Osteoblast (primary cell): ENCODE measurements around the gene FOXL3. TPM values are rescaled to one million over a fixed set of nuclear protein-coding genes. Genes with fewer than 3 reads are reported as not detected.
A peak's percentile ranks its signal among the peaks of the same experiment; 100 is the strongest.

Experiments
- DNase-seq: peaks from one replicate; pipeline ENCODE4 v3.0.0; 2011; ENCODE audit warnings: low spot score, mixed read lengths; ENCODE audit not compliant: insufficient read length; ENCODE audit errors: missing footprints
- H2AFZ ChIP-seq: 2 replicates; pipeline ENCODE4 v1.6.0; 2011; ENCODE audit warnings: mild to moderate bottlenecking, low read length
- H3K27ac ChIP-seq: 2 replicates; pipeline ENCODE4 v1.5.1; 2011; ENCODE audit warnings: mild to moderate bottlenecking, low read depth, low read length, moderate library complexity
- H3K27me3 ChIP-seq: 2 replicates; pipeline ENCODE4 v1.6.0; 2012; ENCODE audit warnings: mild to moderate bottlenecking, control low read depth, inconsistent platforms, low read length, moderate library complexity; ENCODE audit not compliant: insufficient read depth
- H3K36me3 ChIP-seq: 2 replicates; pipeline ENCODE4 v1.5.1; 2011; ENCODE audit warnings: mild to moderate bottlenecking, low read length, control low read depth, moderate library complexity; ENCODE audit not compliant: insufficient read depth
- H3K4me1 ChIP-seq: 2 replicates; pipeline ENCODE4 v1.5.1; 2011; ENCODE audit warnings: mild to moderate bottlenecking, low read length, control low read depth, moderate library complexity; ENCODE audit not compliant: insufficient read depth
- H3K4me2 ChIP-seq: 2 replicates; pipeline ENCODE4 v1.6.0; 2011; ENCODE audit warnings: mild to moderate bottlenecking, low read length; ENCODE audit not compliant: insufficient read depth
- H3K4me3 ChIP-seq: fragments of 200-600 bp; sonication (generic); 3 replicates; pipeline ENCODE4 v1.5.1; 2012; ENCODE audit warnings: mild to moderate bottlenecking, low read length, inconsistent platforms; ENCODE audit not compliant: insufficient read depth
- H3K79me2 ChIP-seq: 2 replicates; pipeline ENCODE4 v1.6.0; 2012; ENCODE audit warnings: mild to moderate bottlenecking, low read length, control low read depth, inconsistent platforms; ENCODE audit not compliant: insufficient read depth
- H3K9me3 ChIP-seq: 2 replicates; pipeline ENCODE4 v1.5.1; 2011; ENCODE audit warnings: low read depth, low read length, control low read depth
- H4K20me1 ChIP-seq: 2 replicates; pipeline ENCODE4 v1.6.0; 2012; ENCODE audit warnings: mild to moderate bottlenecking, low read length, control low read depth; ENCODE audit not compliant: insufficient read depth
- CTCF ChIP-seq: IDR thresholded peaks from 2 replicates; pipeline ENCODE4 v1.5.1; 2011; ENCODE audit warnings: mild to moderate bottlenecking, low read depth, low read length, moderate library complexity; ENCODE audit errors: extremely low read depth
- total RNA-seq: library from RNA; depleted of rRNA; stranded (reverse); fragments of >200 nt; gene quantifications from 2 replicates; pipeline ENCODE4 v1.2.3, GENCODE V29; 2012

Gene FOXL3
- total RNA-seq, 1 donor = not detected

- Histone ChIP-seq H3K4me2 (no peak overlapping the region), H3K79me2 (no peaks in the 10 kb centered on the region), H2AFZ (no peak overlapping the region), H3K4me1 (no peaks in the 10 kb centered on the region), H3K9me3 (peaks cover 5% of the 10 kb centered on the region), H3K36me3 (peaks cover 12% of the 10 kb centered on the region), H4K20me1 (peaks cover 10% of the 10 kb centered on the region), H3K27ac (no peak overlapping the region), H3K4me3 (no peak overlapping the region), H3K27me3 (no peaks in the 10 kb centered on the region)
- DNase-seq = peak; percentile 90
- TF ChIP-seq CTCF = no peak
These were observed 25.3 kb upstream of the FOXL3 start for GRCh38 chr7:264541-265191.

GRCh38 chr7:265192-265997 is 24.6 kb upstream of the FOXL3 start:
- Histone ChIP-seq H3K4me3 (no peak overlapping the region), H3K27me3 (no peaks in the 10 kb centered on the region), H2AFZ (no peak overlapping the region), H3K27ac (no peak overlapping the region), H3K4me1 (no peaks in the 10 kb centered on the region), H4K20me1 (peaks cover 10% of the 10 kb centered on the region), H3K36me3 (peaks cover 5% of the 10 kb centered on the region), H3K9me3 (peaks cover 5% of the 10 kb centered on the region), H3K4me2 (no peak overlapping the region), H3K79me2 (no peaks in the 10 kb centered on the region)
- peak; percentile 80 for DNase-seq
- TF ChIP-seq CTCF = no peak

DNA sequence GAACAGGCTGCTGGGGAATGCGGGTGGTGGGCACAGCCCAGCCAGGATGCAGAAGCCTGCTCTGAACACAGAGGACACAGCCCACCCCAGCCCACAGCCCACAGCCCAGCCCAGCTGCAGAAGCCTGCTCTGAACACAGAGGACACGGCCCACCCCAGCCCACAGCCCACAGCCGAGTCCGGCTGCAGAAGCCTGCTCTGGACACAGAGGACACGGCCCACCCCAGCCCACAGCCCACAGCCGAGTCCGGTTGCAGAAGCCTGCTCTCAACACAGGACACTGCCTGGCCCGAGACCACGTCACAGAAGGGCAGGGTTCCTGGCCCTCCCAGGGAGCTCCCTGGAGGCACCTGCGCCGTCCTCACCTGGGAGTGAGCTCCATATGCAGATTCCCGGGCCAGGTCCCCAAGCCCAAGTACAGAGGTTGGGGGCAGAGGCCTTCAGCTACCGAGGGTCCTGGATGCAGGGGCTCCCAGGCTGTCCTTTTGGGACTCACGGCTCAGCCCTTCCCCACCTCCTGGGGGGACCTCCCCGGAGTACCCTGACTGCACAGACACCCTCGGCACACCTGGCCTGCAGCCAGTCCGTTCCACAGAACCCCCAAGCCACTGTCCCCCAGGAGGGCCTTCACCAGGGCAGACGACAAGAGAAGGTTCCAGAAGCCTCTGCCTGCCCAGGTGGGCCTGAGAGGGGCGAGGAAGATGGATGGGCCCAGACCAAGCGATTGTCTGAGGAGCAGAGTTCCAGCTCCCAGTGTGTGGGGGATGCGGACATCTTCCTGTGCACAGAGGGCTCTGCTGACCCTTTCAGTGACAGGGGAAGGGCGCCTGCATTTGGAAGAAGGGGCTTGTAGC is 23.7 kb upstream of the FOXL3 start:
- Histone ChIP-seq H2AFZ (no peak overlapping the region), H3K36me3 (no peaks in the 10 kb centered on the region), H4K20me1 (peaks cover 10% of the 10 kb centered on the region), H3K9me3 (peaks cover 5% of the 10 kb centered on the region), H3K4me2 (no peak overlapping the region), H3K27ac (no peak overlapping the region), H3K4me3 (no peak overlapping the region), H3K4me1 (no peaks in the 10 kb centered on the region), H3K27me3 (no peaks in the 10 kb centered on the region), H3K79me2 (no peaks in the 10 kb centered on the region)
- peak; percentile 71 for DNase-seq
- no peak for TF ChIP-seq CTCF
